COLO668 (cell line): Measurements from ENCODE around the gene PDE3A.
A peak's percentile ranks its signal among the peaks of the same experiment; 100 is the strongest.

ENCODE experiments used
- DNase-seq: peaks from one replicate; lab custom pipeline; 2025; ENCODE audit not compliant: unreplicated experiment; lab: John Stamatoyannopoulos, UW

Gene PDE3A

GRCh38 chr12:20657496-20657895 lies 289.2 kb downstream of the PDE3A start:
- DNase-seq: no peak

DNA sequence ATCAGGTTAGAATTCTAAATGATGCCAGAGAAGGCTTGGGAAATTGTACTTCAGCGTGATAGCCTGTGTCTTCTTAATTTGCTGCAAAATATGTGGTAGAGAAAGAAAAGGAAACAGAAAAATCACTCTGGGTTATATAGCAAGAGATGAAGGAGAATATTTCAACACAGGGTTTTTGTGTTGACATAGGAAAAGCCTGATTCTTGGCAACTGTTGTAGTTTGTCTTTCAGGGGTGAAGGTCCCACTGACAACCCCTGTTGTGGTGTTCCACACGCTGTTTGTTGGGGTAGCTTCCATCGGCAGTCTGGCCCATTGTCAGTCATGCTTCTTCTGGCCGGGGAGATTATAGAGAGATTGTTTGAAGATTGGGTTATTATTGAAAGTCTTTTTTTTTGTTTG lies 313.0 kb downstream of the PDE3A start:
- no peak for DNase-seq

DNA sequence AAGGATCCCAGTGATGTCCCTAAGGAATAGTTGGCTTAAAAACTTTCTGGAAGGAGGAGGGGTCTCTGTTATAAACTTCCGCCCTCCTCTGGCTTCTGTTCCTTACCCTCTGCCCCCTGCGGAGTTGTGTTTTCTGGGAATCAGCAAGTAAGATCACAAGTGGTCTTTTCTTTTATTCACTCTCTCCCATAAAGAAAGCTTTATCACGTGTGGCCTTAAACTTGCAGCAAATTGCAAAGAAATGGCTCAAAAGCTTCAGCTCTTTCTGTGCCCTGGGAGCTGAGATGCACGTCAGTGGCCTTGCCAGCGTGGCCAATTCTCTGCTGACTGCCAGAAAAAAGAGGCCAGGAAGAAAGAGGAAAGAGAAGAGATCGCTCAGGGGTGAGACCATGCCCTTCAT lies 326.9 kb downstream of the PDE3A start, which contains the start of gene SLCO1C1:
SLCO1C1 (plus strand) TSS at position 101 of the 400 bp plus-strand sequence. CDS start 4,245 bp downstream, outside the sequence.
- no peak for DNase-seq

DNA sequence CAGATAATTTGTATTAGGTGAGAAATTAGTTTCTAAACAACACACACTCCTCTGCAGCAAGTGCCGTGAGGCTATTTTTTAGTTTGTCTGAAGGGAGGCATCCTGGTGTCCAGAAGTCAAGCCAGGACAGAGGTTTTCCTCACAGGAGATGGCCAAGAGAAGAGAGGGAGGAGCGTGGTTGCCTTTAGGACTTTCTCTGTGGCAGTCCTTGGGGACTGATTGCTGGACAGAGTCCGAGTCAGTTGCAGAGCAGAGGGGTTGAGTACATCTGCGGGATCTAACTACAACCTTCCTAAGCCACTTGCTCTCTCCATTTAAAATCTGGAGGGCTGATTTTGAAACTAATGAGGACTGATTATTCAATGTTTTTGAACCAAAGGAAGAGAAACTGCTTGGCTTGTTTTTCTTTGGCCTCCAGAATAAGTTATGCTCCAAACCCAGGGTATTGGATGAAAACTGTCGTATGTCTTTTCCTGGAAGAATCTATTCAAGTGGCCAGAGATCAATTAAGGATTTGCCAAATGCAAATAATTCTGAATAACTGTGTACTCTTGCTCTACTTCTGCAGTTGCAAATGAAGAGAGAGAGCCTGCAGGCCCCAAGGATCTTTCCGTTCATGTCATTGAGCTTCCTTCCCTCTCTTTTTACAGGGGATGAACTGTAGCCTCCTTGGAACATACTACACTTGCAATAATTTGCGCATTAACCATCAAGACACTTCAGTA lies 328.0 kb downstream of the PDE3A start:
- no peak for DNase-seq

- DNase-seq: peak; percentile 0
Observed at GRCh38 chr12:20701106-20701505, 332.8 kb downstream of the PDE3A start.

- no peak for DNase-seq
Observed at GRCh38 chr12:20704860-20705259, 336.5 kb downstream of the PDE3A start.

- DNase-seq: no peak
Observed at GRCh38 chr12:20711846-20712245, 343.5 kb downstream of the PDE3A start.

DNA sequence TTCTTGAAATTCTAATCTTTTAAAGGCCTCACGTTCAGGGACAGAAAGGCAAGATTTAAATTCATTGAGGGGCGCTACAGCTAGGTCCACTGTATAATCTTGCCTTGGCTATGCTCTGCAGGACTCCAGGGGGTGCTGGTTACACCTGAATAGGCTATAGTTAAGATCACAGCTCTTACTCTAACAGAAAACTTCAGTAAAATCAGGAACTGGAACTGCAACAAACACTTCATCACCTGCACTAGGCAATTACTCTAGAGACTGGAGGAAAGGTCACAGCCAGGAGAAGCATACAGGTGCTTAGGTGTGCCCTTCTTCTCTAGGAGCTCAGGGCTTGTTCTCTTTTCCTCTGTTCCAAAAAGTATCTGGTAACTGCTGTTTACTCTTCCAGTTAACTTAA lies 347.7 kb downstream of the PDE3A start:
- no peak for DNase-seq

DNA sequence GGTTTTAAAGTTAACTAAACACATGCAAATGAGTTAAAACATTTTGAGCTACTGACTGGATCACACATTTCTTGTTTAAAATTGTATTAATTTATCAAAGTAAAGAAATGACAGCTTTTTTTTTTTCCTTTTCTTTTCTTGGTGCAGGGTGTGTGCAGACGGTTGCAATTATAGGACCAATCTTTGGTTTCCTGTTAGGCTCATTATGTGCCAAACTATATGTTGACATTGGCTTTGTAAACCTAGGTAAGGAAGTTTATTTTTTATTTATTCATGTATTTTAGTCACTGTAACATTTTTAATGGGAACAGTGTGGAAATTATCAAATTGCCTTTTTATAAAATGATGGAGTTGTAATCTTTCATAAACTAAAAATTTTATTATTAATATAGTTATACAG lies 348.6 kb downstream of the PDE3A start:
- DNase-seq: no peak

GRCh38 chr12:20718294-20718693 lies 350.0 kb downstream of the PDE3A start:
- no peak for DNase-seq

GRCh38 chr12:20722142-20722541 lies 353.8 kb downstream of the PDE3A start:
- no peak for DNase-seq

GRCh38 chr12:20731274-20731673 lies 362.9 kb downstream of the PDE3A start:
- no peak for DNase-seq
